Neural crest cell (in vitro differentiated cells): ENCODE data around the gene OR8A1. TPM values are rescaled to one million over a fixed set of nuclear protein-coding genes. Genes with fewer than 3 reads are reported as not detected.

Experiments used
- DNase-seq: peaks from one replicate; pipeline ENCODE4 v3.0.0; 2021; ENCODE audit warnings: low read depth, mixed read lengths, low spot score
- H3K27ac Mint-ChIP-seq: one replicate; pipeline ENCODE4 v1.8.0; 2021; ENCODE audit warnings: mild to moderate bottlenecking, mixed read lengths; ENCODE audit not compliant: unreplicated experiment
- H3K27me3 Mint-ChIP-seq: 2 replicates; pipeline ENCODE4 v1.8.0; 2021; ENCODE audit warnings: low read depth, mild to moderate bottlenecking, mixed read lengths
- H3K36me3 Mint-ChIP-seq: 2 replicates; pipeline ENCODE4 v1.8.0; 2021; ENCODE audit warnings: low read depth, mild to moderate bottlenecking, mixed read lengths
- H3K4me1 Mint-ChIP-seq: 2 replicates; pipeline ENCODE4 v1.8.0; 2021; ENCODE audit warnings: mixed read lengths
- H3K4me3 Mint-ChIP-seq: one replicate; pipeline ENCODE4 v1.8.0; 2021; ENCODE audit warnings: mild to moderate bottlenecking, mixed read lengths
- H3K9me3 Mint-ChIP-seq: 2 replicates; pipeline ENCODE4 v1.8.0; 2021; ENCODE audit warnings: mixed read lengths
- CTCF ChIP-seq: fragments of 200-600 bp; sonication (generic); conservative IDR thresholded peaks from 2 replicates; pipeline ENCODE4 v1.5.0; 2021; ENCODE audit warnings: antibody characterized with exemption, mild to moderate bottlenecking
- total RNA-seq: library from RNA; stranded (reverse); gene quantifications from 2 replicates; pipeline ENCODE4 v1.2.1, GENCODE V29; 2021

OR8A1 gene
- total RNA-seq, 1 donor from 2014 or later, result not detected

DNA sequence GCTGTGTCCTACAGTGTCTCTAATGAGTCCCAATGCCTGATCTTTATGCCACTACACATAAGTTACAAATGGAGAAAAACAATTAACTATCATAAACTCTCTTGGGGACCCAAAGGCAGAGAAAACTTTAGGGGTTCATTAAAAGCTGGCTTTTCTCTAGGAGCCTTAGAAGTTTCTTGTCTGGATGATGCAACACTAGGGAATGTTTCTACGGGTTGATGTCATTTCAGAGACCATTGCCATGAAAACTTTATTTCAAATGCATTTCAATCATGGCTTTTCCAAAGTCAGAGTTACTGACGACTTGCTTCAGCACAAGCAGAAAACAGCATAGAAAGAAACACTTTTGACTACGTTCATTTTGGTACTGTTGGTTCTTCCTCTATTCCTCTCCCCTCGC, 17.8 kb upstream of the OR8A1 start:
- H3K4me3 Mint-ChIP-seq, result no peak overlapping the region
- TF ChIP-seq CTCF, result no peak
- no peak overlapping the region for H3K27ac Mint-ChIP-seq
- no peaks in the 10 kb centered on the region for H3K27me3 Mint-ChIP-seq
- no peaks in the 10 kb centered on the region for H3K4me1 Mint-ChIP-seq
- no peak for DNase-seq
- no peaks in the 10 kb centered on the region for H3K36me3 Mint-ChIP-seq
- H3K9me3 Mint-ChIP-seq, result no peaks in the 10 kb centered on the region

DNA sequence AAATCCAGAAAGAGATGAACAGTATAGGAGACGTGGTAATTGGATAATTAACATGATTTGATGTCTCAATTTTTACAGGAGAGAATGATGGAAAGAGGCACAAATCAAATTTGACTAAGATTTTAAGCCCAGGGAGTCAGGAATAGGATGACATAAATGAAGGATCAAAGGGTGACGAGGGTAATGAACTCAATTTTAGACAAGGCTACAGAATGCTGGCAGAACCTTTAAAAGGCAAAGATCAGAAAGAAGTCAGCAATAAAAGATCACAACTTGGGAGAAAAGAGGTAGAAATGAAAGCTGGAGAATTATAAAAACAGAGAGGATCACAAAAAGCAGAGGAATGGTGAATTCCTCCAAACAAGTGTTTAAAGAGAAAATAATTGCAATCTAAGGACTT, 13.0 kb upstream of the OR8A1 start:
- no peaks in the 10 kb centered on the region for H3K9me3 Mint-ChIP-seq
- H3K4me1 Mint-ChIP-seq, result no peaks in the 10 kb centered on the region
- no peak for DNase-seq
- no peak overlapping the region for H3K27ac Mint-ChIP-seq
- H3K4me3 Mint-ChIP-seq, result no peak overlapping the region
- no peak for TF ChIP-seq CTCF
- H3K36me3 Mint-ChIP-seq, result no peaks in the 10 kb centered on the region
- H3K27me3 Mint-ChIP-seq, result peaks cover 25% of the 10 kb centered on the region

- Mint-ChIP-seq H3K36me3 (no peaks in the 10 kb centered on the region), H3K4me3 (no peak overlapping the region), H3K9me3 (peaks cover 2% of the 10 kb centered on the region), H3K4me1 (no peaks in the 10 kb centered on the region), H3K27me3 (peaks cover 12% of the 10 kb centered on the region), H3K27ac (no peak overlapping the region)
- TF ChIP-seq CTCF, result no peak
- DNase-seq, result no peak
These were observed 363 bp downstream of the OR8A1 start for GRCh38 chr11:124570160-124570559.

DNA sequence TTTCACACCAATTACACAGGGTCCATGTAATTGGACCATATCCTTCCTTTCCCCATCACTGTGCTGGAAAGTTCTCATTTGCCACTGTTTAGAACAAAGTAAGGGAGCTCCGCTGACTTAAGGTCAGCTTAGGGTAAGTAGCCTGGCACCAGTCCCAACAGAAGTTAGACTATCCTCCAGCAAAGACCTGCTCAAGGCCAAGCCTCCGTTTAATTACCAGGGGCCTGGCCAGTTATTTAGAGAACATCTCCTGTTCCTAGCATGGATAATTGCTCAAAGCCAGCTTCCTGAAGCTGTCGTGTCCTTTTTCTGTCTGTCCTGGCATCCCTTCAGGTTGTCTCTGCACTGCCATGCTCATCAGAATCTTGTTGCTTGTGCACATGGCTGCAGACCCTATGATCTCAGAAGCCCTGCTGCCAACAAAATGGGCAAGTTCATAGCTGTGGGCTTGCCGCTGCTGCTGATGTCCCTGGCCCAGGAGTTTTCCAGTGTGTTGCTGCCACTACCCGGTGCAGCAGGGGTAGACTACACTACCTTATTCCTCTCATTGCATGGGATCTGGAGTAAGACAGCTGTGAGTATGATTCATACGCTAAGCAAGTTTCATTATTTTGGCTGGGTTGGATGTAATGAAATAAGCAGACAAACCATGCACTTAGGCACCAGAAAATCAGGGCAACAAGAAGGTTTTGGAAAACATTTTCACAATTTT, 8.1 kb downstream of the OR8A1 start:
- no peak overlapping the region for H3K27ac Mint-ChIP-seq
- DNase-seq, result no peak
- H3K36me3 Mint-ChIP-seq, result no peaks in the 10 kb centered on the region
- peaks cover 2% of the 10 kb centered on the region for H3K9me3 Mint-ChIP-seq
- no peak for TF ChIP-seq CTCF
- no peak overlapping the region for H3K4me3 Mint-ChIP-seq
- H3K4me1 Mint-ChIP-seq, result no peaks in the 10 kb centered on the region
- H3K27me3 Mint-ChIP-seq, result peaks cover 11% of the 10 kb centered on the region

GRCh38 chr11:124578761-124579160, 9.0 kb downstream of the OR8A1 start:
- H3K27me3 Mint-ChIP-seq, result peaks cover 9% of the 10 kb centered on the region
- no peaks in the 10 kb centered on the region for H3K36me3 Mint-ChIP-seq
- TF ChIP-seq CTCF, result no peak

More at GRCh38 chr11:124578761-124579160, 9.0 kb downstream of the OR8A1 start:
- peaks cover 2% of the 10 kb centered on the region for H3K9me3 Mint-ChIP-seq
- DNase-seq, result no peak
- H3K4me1 Mint-ChIP-seq, result no peaks in the 10 kb centered on the region
- H3K27ac Mint-ChIP-seq, result no peak overlapping the region
- H3K4me3 Mint-ChIP-seq, result no peak overlapping the region
